Measurements from ENCODE around the gene SRGAP2B. TPM values are rescaled to one million over a fixed set of nuclear protein-coding genes. Genes with fewer than 3 reads are reported as not detected.
"Not testable (repeated sequence)": the region's sequence is repeated elsewhere in the genome, so short reads cannot be mapped to it uniquely, and the experiment has no call there.

Gene SRGAP2B
- total RNA-seq, 1 experiment from 2014 or later, result 13.8 TPM

GRCh38 chr1:144900841-144901240, 194.3 kb downstream of the SRGAP2B start:
- DNase-seq (ENCODE audit: low spot score), result not testable (repeated sequence)

- DNase-seq (ENCODE audit: low spot score), result not testable (repeated sequence)
Measured at GRCh38 chr1:144894454-144895201, 200.5 kb downstream of the SRGAP2B start.

- DNase-seq (ENCODE audit: low spot score), result not testable (repeated sequence)
Measured at GRCh38 chr1:144893710-144894438, 201.3 kb downstream of the SRGAP2B start.

- not testable (repeated sequence) for DNase-seq (ENCODE audit: low spot score)
Measured at GRCh38 chr1:144893062-144893461, 202.1 kb downstream of the SRGAP2B start.

GRCh38 chr1:144889450-144890115, 205.5 kb downstream of the SRGAP2B start:
- DNase-seq (ENCODE audit: low spot score), result not testable (repeated sequence)

GRCh38 chr1:144883022-144883421, 212.1 kb downstream of the SRGAP2B start:
- peak; percentile 0 for DNase-seq (ENCODE audit: low spot score)

GRCh38 chr1:144882343-144882742, 212.8 kb downstream of the SRGAP2B start:
- DNase-seq (ENCODE audit: low spot score), result not testable (repeated sequence)

GRCh38 chr1:144858607-144859006, 236.5 kb downstream of the SRGAP2B start:
- not testable (repeated sequence) for DNase-seq (ENCODE audit: low spot score)

Other genes with a start within 250 kb of the SRGAP2B start
- 3.8 TPM in 2 replicates for gene FAM72D, start 646 bp upstream of the SRGAP2B start, total RNA-seq (2014; rRNA removed; shearing (Covaris generic))
- not detected in 2 replicates for gene PPIAL4D, start 146.8 kb upstream of the SRGAP2B start, total RNA-seq (2014; rRNA removed; shearing (Covaris generic))